HG02970 (cell line): ENCODE results near the gene TRAT1.

Experiments
- ATAC-seq: cut with Tn5 transposase; IDR thresholded peaks from one replicate; pipeline ENCODE4 v1.9.1; 2021; ENCODE audit warnings: mild to moderate bottlenecking, moderate library complexity, moderate number of reproducible peaks; ENCODE audit not compliant: unreplicated experiment, low FRiP score

TRAT1 gene

DNA sequence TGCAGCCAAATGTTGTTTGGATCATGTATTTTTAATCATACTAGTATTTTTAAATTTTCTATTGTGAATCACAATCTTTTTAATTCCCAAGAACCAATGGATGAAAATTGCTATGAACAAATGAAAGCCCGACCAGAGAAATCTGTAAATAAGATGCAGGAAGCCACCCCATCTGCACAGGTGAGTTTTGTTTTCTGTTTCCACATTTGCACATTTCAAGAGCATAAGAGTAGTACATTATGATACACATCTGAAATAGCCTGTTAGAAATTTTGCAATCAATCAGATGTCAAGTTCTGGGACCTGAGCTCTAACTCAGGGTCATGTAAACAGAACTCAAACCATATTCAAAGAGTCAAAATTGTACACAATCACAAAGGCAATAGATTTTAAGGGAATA is 26.5 kb downstream of the TRAT1 start:
- no peak for ATAC-seq

DNA sequence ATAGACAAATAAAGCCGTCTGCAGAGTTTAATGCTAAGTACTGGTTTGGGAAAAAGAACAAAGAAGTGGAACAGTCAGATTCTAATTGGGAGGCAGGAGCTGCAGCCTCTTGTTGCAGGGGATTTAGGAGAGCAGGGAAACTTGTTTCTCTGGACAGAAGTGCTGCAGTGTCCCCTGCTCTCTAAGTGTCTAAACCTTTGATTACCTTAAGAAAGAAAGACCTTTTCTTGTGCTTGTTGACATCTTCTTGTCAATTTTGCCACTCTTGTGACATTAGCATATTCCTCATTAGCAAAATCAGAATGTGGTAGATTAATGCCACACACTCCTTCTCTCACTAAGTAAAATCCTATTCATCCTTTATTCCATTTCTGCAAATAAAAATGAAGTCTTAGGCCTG is 38.8 kb downstream of the TRAT1 start:
- ATAC-seq = no peak

- no peak for ATAC-seq
Measured at GRCh38 chr3:108862865-108863798, 40.5 kb downstream of the TRAT1 start.

DNA sequence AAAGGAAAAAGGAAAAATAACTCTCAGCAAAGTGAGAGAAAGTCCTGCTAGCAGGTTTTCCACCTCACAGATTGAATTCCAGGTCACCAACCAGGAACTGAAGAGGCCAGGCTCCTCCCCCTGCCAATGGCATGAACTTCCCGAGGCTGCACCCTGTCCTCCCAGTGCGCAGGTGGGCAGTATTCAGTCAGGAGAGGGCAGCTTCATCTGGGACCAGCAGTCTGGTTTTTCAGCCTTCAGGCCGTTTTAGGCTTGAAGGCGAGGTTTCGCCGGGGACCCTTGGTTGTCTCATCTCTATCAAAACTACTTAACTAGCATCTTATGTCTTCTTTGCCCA is 41.2 kb downstream of the TRAT1 start:
- no peak for ATAC-seq

DNA sequence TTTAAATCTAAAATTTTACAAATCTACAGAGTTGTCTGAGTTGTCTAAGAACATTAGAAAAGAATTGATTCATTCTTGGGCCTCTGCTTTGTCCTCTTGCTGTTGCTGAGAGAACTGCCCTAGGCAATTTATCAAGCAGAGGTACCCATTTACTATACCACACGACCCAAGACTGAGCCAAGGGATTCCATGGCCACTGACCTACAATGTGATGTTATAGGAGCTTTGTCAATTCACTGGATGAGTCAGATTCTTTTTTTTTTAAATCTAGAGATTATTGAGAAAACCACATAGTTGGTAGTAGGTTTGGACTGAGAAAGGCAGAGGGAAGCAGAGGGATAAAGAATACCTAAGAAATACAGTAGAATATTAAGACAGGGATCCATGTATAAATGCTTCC is 55.3 kb downstream of the TRAT1 start:
- ATAC-seq = no peak

GRCh38 chr3:108879915-108880314 is 57.3 kb downstream of the TRAT1 start:
- ATAC-seq = no peak

DNA sequence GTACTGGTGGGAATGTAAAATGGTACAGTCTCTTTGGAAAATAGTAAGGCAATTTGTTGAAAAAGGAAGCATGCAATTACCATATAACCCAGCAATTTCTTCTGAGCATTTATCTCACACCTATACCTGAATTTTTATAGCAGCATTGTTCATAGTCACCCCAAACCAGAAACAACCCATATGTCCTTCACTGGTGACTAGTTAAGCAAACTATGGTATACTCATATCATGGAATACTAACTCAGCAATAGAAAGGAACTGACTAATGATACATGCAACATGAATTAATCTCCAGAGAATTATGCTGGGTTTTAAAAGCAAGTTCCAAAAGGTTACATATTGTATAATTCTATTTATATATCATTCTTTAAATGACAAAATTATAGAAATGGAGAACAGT is 60.2 kb downstream of the TRAT1 start:
- no peak for ATAC-seq

- ATAC-seq = no peak
Measured at GRCh38 chr3:108883373-108883772, 60.8 kb downstream of the TRAT1 start.

DNA sequence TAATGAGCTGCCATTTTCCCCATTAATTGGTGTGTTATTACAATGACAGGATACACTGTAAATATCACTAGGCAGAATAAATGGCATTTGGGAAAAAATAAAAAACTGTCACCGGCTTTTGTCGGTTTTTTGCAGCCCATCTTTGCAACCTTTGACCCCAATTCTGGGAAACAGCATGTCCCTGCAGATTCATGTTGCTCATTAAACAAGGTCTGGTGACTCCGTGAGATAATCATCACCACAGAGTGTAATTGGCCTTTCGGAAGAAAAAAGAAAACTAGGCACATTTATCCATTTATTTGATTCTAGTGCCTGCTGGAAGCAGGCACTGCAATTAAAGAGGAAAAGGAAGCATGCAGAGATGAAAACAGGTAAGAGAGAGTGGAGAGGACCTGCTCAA is 64.5 kb downstream of the TRAT1 start:
- no peak for ATAC-seq

DNA sequence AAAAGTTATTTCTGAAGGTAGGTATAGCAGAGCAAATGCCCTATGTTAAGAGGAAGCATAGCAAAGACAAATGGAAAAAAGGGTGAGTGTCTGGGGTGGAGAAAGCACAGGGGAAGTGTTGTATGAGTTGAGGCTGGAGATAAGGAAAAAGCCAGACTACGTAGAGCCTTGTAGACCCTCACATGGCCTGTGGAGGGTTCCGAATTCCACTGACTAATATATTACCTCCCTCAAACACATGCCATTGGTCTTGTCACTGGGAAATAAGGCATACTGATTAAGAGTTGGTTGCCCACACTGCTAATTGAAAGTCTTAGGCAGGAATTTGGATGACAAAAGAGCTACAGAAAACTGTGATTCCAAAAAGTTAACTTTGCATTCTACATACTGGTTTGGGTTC is 65.2 kb downstream of the TRAT1 start:
- no peak for ATAC-seq

- ATAC-seq = no peak
Measured at GRCh38 chr3:108891833-108892232, 69.2 kb downstream of the TRAT1 start.

DNA sequence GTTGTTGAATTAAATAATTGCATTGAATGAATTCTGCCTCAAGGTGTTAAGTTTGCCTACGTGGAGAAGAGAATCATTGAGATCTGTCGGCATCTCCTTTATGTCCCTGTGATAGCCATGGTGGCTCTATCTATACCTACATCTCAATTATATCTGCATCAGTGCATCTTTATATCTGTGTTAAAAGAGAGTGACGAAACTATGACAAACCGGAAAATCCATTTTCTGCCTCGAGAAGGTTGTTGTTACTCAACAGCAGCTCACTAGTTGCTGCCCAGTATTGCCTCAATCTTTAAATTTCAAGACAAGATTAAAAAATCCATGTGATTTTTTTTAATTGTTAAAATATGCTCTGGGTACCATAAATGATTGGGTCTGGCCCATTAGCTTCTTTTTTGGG is 72.4 kb downstream of the TRAT1 start:
- no peak for ATAC-seq

- no peak for ATAC-seq
Measured at GRCh38 chr3:108897883-108898282, 75.3 kb downstream of the TRAT1 start.

DNA sequence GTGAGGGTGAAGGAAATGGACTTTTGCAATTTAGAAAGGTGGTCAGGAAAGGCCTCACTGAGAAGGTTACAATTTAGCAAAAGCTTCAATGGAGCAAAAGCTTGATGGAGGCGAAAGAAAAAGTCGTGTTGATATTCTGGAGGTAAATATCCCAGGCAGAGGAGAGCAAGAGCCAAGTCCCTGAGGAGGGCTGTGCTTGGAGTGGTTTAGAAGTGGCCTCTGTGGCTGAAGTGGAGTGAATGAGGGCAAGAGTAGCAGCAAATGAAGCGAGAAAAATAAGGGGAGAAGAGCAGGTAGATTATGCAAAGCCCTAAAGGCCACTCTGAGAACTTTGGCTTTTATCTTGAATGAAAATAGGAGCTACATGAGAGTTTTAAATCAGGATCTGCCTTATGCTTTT is 76.9 kb downstream of the TRAT1 start:
- ATAC-seq = no peak
